DMS 273 treated with DMSO at 0.1 percent for 48 hours (cell line): ENCODE measurements around the gene CUL1.
A peak's percentile ranks its signal among the peaks of the same experiment; 100 is the strongest.

Experiments used
- DNase-seq: peaks from one replicate; lab custom pipeline; 2025; lab: John Stamatoyannopoulos, UW

Gene CUL1

DNA sequence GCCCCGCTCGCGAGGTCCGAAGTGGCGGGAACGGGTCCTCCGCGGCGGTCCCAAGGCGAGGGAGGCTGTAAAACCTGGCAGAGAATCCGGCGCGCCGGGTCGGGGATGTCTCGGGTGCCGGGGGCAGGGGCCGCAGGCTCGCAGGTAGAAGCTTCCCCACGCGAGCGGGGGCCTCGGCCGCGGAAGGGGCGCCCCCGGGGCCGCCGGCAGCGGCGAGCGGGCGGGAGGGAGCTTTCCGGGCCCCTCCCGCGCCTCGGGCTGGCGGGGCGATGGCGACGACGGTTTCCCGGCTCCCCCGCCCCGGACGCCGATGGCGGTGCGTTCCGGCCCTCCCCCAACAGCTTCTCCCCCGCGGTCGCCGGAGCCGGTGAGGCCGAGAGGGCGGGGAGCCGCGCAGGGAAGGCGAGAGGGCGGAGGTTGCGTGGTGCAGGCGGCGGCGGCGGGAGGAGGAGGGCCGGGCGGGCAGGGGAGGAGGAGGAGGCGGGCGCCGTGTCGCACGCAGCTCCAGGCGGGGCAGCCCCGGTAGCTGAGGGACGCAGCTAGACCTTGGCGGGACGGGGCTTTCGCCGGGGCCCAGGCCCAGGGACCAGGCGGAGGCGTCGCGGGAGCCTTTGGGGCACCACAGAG is at the start of gene CUL1:
CUL1 (plus strand) TSS at position 507 of the 627 bp plus-strand sequence. CDS start 31,220 bp downstream, outside the sequence.
- DNase-seq: peak; percentile 45

DNA sequence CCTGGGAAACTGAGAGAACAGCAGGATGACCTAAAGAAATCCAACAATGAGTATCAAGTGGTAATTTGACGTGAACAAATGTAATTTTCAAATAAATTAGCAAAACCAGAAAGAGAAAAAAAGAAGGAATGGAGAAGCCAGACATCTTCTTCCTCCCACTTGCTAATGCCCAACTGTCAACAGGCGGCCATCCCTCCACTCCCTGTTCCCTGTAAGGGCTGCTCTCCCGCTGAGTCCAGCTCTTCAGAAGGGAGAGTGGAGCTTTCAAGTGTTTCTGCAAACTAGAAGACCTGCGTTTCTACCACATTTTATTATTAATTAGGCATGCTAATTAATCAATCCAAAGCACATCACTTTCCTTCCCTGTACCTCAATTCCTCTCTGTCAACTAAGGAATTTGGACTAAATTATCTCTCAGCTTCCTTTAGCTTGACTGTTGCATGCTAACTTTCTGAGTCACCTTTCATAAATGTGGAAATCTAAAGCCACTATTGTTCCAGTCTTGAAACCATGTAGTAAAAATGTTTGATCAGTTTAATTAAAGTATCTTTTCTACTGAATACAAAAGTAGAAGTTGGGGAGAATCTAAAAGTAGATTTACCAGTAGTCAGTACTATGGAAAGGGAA is 48.4 kb upstream of the CUL1 start:
- no peak for DNase-seq

DNA sequence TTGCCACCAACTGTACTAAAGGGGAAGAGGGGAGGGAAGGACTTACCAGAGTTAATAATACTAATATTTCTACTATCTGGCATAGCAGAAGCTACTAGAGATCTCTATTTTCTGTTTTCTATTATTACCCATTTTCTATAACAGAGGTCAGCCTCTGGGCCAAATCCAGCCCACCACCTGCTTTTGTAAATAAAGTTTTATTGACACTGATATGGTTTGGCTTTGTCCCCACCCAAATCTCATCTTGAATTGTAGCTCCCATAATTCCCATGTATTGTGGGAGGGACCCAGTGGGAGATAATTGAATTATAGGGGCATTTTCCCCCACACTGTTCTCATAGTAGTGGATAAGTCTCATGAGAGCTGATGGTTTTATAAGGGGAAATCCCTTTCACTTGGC is 45.9 kb upstream of the CUL1 start:
- DNase-seq: no peak

DNA sequence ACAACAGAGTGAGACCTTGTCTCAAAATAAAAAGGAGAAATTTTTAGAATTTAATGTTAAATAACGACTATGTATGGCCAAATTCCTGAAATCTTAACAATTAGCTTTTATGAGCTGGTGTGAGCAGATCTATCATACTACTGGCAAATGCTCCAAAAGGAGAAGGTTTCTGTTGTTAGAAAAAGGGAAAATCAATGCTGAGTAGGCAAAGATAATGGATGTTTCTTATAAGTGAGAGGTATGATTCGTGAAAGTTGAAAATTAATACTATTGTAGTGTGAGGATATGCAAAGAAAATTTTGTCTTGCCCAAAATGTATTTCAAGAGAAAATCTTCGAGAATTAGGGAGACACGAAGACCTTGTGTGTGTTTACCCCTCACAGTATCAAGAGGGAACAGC is 40.8 kb upstream of the CUL1 start:
- DNase-seq: no peak

DNA sequence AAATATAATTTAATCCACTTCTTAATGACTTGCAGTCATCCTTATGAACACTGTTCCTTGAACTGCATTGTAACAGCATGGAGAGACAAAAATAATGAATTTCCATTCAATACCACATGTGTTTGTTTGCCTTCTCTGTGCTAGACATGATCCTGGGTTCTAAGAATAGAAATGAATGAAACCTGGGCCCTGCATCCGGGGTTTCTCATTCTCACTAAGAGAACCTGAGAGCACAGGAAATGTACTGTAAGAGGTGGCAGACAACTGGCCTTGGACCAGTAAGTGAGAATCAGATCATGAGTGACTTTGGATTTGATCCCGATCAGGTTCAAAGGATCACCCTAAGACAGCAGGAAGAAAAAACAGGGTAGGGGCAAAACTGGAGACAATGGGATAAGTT is 37.2 kb upstream of the CUL1 start:
- DNase-seq: no peak

DNA sequence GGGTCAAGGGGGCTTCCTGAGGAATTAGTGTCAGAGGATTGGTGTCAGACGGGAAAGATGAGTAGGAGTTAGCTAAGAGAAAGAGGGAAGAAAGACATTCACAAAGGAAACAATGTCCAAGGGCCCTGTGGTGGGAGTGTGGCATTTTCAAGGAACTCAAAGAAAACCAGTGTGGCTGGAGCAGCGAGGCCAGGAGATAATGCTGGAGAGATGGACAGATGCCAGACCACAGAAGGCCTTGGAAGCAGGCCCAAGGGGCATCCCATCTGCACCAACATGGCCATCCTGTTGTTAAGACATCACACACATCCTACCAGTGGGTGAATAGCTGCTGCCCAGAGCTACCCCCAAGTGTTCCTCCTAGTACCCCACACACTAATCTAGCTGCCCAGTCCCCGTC is 36.1 kb upstream of the CUL1 start:
- DNase-seq: no peak

DNA sequence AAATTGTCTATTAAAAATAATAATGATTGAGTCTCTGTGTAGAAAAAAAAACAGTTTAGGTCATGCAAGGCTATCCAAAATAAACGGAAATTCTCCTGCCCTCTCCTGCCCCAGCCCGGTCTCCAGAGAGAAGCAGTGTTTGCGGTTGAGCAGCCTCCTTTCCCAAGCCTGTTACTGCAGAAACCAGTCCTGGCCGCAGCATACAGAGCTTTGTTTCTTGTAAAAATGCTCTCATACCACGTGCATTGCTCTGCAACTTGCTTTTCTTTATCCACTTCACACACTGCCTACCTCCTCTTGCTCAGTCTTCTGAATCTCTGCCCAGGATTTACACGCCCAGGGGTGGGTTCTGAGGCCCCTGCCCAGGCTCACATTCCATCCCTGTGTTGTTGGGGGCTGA is 34.4 kb upstream of the CUL1 start:
- DNase-seq: no peak

DNA sequence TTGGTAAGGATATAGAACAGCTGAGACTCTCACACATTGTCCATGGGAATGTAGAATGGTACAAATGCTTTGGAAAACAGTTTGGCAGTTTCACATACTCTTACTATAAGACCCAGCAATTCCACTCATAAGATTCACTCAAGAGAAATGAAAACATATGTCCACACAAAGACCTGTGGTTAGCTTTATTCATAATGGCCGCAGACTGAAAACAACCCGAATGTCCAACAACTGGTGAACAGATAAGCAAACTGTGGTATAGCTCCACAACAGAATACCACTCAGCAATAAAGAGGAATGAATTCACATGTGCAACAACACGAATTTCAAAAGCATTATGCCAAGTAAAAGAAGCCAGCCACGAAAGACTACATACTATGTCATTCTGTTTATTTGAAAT is 33.5 kb upstream of the CUL1 start:
- DNase-seq: no peak

DNA sequence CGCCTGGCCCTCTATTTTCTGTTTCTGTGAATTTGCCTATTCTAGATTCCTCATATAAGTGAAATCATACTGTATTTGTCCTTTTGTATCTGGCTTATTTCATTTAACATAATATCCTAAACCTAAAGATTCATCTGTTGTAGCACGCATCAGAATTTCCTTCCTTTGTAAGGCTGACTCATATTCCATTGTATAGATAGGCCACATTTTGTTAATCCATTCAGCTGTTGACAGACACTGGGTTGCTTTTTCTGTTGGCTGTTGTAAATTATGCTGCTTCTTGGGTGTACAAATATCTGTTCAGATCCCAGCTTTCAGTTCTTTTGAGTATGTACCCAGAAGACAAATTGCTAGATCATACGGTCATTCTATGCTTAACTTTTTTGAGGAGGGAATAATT is 28.8 kb upstream of the CUL1 start:
- DNase-seq: no peak

DNA sequence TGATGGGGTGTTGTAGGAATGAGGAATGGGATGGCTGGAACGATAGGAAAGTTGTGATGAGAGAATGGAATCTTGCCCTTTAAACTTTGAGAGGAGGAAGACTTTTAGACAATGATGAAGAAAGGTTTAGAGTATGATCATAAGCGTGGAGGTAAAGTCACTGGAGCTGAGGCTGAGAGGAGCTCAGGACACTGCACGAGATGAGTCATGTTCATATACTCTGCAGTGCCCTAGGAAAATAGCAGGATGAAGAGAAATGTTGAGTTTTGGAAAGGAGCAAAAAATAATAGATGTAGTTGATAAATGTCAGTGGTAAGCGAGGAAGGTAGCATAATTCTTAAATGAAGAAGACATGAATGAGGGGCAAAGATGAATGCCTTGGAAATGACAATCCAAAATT is 28.3 kb upstream of the CUL1 start:
- no peak for DNase-seq

DNA sequence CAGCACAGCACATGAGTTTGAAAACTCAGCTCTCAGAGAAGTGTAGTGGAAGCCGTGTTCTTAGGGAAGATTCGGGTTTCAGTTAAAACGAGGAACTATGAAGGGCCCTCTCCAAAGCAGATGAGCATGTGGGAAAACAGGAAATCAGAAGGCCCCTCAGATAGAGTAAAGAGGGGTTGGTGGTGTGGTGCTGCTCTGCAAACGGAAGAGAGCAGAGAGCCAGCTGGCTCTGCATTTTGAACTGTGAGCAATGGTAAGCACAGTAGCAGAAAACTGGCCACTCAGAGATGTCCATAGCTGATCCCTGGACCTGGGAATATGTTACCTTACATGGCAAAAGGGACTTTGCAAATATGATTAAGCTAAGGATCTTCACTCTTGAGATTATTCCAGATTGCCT is 27.9 kb upstream of the CUL1 start:
- DNase-seq: no peak

DNA sequence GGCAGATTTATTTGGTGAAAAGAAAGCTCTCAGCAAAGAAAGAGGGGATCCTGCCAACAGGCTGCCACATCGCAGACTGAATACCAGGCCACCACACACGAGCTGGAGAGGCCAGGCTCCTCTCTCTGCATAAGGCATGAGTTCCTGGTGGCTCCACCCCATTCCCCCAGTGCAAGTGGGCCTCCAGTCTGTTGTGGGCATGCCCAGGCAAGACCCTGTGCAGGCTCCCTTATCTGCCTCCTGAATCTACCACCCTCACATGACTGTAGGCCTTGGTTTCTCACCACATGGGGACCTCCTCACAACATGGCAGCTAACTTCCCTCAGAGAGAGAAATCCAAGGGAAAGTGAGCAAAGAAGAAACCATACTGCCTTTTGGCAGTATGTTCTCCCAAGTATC is 26.7 kb upstream of the CUL1 start:
- no peak for DNase-seq

DNA sequence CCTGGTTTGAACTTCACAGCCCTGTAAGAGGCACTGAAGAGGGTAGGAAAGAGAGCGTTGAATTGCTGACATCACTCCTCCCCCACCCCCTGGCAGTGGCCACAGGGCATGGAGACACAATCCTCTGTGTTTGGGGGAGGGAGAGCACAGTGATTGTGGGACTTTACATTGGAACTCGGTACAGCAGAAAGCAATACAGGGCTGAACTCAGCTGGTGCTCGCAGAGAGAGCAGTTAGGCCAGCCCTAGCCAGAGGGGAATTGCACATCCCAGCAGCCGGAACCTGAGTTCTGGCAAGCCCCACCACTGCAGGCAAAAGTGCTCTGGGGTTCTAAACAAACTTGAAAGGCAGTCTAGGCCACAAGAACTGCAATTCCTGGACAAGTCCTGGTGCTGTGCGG is 24.0 kb upstream of the CUL1 start:
- no peak for DNase-seq

DNA sequence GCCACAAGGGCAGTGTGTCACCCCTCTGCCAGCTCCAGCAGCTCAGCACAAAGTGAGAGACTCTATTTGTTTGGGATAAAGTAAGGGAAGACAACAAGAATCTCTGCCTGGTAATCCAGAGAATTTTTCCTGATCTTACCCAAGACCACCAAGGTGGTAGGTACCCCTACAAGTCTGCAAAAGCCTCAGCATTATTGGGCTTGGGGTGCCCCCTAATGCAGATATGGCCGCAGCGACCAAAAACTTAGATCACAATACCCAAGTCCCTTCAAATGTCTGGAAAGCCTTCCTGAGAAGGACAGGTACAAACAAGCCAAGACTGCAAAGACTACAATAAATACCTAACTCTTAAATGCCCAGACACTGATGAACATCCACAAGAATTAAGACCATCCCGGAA is 22.4 kb upstream of the CUL1 start:
- DNase-seq: no peak

DNA sequence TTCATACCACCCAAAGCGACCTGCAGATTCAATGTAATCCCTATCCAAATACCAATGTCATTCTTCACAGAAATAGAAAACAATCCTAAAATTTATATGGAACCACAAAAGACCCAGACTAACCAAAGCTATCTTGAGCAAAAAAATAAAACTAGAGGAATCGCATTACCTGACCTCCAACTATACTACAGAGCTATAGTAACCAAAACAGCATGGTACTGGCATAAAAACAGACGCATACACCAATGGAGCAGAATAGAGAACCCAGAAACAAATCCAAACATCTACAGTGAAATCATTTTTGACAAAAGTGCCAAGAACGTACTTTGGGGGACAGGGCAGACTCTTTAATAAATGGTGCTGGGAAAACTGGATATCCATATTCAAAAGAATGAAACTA is 16.9 kb upstream of the CUL1 start:
- DNase-seq: no peak

DNA sequence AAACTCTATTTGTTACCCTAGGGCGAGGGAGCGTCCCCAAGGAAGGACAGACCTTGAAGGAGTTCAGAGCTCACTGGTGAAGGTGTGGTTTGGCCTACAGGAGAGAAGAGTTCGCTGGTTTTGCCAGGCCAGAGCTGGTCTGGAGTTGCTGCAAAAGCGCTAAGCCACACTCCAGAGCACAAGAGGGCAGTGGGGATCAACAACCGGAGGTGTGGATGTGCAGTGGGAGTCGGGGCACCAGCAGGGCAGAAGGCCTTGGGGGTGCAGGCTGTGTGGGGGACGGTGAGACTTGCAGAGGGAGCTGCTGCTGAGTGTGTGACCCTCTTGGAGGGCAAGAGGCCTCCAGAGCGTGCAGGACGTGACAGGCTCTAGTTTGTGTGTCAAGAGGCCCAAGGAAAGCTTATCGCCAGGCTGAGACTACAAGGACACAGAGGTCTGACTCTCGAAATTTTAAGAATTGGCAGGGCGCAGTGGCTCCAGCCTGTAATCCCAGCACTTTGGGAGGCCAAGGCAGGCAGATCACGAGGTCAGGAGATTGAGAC is 14.3 kb upstream of the CUL1 start:
- no peak for DNase-seq

DNA sequence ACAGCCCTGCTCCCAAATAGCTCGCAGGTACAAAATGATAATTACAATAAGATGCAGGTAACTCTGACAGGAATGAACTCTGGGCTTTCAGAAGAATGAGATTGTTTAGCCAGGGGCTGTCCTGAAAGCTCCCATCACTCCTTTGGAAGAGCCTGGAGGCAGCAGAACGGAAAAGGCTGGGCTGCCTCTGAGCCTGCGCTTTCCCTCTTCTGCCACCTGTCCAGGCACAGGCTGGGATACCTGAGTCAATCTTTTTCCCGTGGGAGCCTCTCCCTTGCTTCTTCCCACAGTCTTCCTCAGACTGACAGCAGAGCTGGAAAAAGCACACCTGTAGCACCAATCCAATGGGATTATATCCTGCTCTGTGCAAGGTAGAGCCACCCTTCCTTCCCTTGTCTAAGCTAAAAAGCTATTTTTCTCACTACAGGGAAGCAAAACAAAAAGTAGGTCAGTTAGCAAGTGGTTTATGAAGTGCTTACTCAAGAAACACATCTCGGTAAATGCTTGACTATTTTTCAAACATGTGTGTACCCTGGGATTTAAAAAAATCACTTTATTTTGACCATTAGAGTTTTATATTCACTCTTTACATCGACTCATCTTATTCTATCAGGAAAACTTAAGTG is 12.3 kb upstream of the CUL1 start:
- no peak for DNase-seq

DNA sequence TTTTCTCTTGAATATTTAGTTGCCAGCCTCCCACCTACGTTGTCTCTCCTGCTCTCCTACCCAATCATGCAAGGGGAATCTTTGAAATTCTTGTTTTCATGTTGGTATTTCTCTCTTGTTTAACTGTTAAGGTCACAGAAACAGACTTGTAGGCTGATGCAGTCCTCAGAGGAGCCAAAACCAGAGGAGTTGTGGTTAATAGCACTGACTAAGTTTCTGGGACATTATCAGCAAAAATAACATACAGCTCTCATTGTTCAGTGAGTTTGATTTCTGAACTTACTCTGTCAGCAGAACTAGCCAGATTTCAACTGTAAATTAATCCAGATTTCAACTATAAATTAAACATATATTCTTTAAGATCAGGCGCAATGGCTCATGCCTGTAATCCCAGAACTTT is 11.1 kb upstream of the CUL1 start:
- no peak for DNase-seq

DNA sequence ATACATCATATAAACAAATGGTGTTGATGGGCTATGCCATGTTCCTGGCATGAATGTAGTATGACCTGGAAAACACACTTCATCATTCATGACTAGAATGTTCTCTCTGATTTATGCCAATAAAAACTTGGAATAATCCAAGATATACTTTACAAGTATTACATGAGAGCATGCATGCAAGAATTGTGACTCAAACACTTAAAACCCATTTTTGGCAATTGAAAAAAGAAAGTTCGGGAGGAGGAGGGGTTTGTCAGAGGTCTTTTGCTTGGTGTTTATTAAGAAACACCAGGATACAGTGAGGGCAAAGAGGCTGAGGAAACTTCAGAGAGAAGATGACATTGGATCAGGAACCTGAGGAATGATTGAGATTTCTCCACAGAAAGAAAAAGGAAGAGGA is 10.2 kb upstream of the CUL1 start:
- DNase-seq: no peak

DNA sequence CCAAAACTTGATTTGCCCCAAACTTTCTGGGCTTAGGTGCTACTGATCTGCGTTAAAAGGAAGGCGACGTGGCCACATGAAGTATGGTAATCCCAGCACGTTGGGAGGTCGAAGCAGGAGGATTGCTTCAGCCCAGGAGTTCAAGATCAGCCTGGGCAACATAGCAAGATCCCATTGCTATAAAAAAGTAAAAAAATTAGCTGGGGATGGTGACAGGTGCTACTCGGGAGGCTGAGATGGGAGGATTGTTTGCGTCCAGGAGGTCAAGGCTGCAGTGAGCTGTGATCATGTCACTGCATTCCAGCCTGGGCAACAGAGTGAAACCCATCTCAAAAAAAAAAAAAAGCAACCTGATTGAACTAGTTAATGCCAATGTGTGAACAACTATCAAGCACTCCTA is 5.1 kb upstream of the CUL1 start:
- DNase-seq: no peak

DNA sequence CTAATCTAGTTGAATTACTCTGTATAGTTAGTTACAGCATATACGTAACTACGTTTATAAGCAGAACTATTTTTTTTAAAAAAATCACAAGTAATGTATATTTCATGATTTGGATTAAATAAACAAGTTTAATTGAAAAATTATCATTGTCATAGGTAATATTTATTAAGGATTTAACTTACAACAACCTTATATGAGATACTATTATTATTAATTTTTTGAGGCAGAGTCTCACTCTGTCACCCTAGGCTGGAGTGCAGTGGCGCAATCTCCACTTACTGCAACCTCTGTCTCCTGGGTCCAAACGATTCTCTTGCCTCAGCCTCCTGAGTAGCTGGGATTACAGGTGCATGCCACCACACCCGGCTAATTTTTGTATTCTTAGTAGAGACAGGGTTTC is 4.1 kb upstream of the CUL1 start:
- no peak for DNase-seq

DNA sequence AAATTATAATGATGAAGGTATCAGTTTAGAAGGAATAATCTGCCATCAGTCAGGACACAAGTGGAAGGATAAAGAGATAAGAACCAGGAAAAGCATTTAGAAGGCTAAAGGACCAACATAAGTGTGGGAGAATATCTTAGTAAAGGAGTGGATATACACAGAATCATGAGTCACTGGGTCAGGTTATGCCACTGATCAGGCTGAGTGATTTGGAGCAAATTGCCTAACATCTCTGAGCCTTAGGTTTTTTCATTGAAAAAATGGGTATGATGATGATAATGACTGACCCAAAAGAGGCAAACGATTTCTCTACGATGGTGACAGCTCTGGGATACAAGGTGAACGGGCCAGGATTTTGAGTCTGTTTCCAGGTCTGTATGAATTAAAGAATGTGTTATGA is 2.8 kb upstream of the CUL1 start:
- no peak for DNase-seq

DNA sequence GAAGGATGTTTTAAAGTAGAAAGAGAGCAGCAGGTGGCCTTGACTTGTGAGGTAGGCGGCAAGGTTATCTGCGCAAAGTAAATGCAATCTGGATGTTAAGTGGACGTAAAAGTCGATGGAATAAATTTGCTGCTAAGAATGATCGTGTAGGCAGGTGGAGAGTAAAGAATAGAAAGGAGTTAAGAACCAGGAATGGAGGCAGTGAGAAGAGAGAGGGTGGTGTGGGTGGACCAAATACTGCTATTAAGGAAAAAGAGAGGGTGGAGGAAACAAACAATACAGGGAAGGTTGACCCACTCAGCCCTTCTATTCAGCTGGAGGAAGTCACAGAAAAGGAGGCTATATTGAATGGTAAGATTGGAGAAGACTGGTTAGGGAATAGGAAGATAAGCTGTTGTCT is 1.9 kb upstream of the CUL1 start:
- DNase-seq: no peak
